ENCODE data around the gene GPR3.

DNA sequence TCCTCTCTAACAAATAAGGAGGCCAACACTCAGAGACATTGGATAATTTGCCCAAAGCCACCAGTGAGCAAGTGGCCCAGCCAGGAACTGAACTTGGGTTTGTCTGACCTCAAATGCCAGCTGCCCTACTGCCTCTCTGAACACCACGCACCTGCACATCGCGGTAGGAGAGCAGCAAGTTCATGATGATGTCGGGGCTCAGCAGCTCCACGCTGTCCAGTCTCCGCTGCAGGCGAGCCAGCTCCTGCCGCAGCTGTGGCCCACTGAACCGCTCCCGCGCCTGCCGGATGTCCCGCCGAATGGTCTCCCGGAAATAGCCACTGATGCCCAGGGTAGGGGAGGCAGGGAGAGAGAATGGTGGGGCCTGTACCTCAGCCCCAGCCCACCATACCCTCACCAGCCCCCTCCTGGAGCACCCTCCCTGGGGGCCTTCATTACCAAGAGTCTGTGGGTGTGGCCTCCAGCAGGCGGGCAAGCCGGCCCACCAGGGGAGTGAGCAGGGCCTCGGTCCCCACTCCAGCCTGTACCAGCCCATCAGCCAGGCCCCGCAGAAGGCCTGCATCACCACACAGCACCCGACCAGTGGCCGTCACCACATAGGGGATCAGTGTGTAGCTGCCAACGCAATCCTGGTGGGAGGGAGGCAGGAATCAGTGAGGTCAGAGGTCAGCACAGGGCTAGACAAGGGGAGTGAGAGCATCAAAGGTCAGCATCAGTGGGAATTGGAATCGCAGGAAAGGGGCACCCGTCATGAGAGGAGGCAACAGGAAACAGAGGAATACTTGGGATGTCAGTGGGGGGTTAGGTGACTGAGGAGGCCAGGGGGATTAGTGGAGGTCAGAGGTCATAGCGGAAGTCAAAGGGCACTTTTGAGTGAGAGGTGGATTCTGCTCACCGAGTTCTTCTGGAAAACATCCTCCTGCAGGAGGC, 28.4 kb upstream of the GPR3 start:
- TF ChIP-seq POLR2AphosphoS5 (IDR thresholded peaks at IDR 0.05; ENCODE audit: low read depth) (no peak), GABPA (IDR thresholded peaks at IDR 0.05; ENCODE audit: low read depth) (no peak), SPI1 (IDR thresholded peaks at IDR 0.05; ENCODE audit: borderline replicate concordance, low read depth) (no peak)
- TF ChIP-seq, protein P1, sequence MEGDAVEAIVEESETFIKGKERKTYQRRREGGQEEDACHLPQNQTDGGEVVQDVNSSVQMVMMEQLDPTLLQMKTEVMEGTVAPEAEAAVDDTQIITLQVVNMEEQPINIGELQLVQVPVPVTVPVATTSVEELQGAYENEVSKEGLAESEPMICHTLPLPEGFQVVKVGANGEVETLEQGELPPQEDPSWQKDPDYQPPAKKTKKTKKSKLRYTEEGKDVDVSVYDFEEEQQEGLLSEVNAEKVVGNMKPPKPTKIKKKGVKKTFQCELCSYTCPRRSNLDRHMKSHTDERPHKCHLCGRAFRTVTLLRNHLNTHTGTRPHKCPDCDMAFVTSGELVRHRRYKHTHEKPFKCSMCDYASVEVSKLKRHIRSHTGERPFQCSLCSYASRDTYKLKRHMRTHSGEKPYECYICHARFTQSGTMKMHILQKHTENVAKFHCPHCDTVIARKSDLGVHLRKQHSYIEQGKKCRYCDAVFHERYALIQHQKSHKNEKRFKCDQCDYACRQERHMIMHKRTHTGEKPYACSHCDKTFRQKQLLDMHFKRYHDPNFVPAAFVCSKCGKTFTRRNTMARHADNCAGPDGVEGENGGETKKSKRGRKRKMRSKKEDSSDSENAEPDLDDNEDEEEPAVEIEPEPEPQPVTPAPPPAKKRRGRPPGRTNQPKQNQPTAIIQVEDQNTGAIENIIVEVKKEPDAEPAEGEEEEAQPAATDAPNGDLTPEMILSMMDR (IDR thresholded peaks at IDR 0.05; ENCODE audit: insufficient read depth, low read length) = no peak
